ENCODE measurements around the gene TBC1D22A. TPM values are rescaled to one million over a fixed set of nuclear protein-coding genes. Genes with fewer than 3 reads are reported as not detected.
"Not testable (repeated sequence)": the region's sequence is repeated elsewhere in the genome, so short reads cannot be mapped to it uniquely, and the experiment has no call there.

Gene TBC1D22A
- total and polyA plus RNA-seq, 2 experiments from 2014 or later = 15.3 to 19.8 TPM

DNA sequence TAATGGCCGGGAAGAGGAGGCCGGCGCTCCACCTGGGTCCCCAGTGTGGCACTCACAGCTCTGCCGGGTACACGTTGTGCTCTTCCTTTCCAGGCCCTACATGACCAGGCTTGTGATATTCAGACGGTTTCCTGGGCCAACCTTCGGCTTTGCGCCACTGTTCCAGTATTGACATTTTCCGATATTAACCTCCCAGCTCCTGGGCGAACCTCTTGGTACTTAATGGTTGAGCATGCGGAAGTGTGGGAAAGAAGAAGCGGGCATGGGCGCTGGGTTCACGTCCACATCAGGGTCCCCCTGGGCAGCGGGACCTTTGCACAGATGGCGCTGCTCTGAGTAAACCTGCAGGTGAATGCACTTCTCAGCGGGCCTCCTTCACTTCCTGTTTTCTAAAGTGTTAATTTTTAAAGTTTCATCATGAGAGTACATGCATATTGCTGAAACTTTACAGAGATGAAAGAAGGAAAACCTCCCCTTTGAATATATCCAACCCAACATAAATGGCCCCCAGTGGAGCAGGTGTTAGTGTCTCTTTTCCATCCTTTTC is 286.7 kb downstream of the TBC1D22A start:
- Histone ChIP-seq H3K9me2 (replicated peaks; ENCODE audit: insufficient read depth) (no peaks in the 10 kb centered on the region), H2AFZ (no peak overlapping the region), H4K20me1 (ENCODE audit: insufficient read depth, poor library complexity, severe bottlenecking) (peaks cover 4% of the 10 kb centered on the region), H3K27ac (no peak overlapping the region), H3K9me3 (ENCODE audit: low read depth) (no peaks in the 10 kb centered on the region), H3K4me3 (no peak overlapping the region), H3K36me3 (replicated peaks; ENCODE audit: insufficient read depth, low read depth) (no peaks in the 10 kb centered on the region), H3K4me2 (no peak overlapping the region), H3K79me2 (no peaks in the 10 kb centered on the region), H3K27me3 (no peaks in the 10 kb centered on the region), H3K4me1 (ENCODE audit: insufficient read depth) (no peaks in the 10 kb centered on the region)
- DNase-seq (ENCODE audit: low spot score) = no peak
- 96% methylated on average over 17 of the region's 17 CpGs for WGBS (ENCODE audit: low lambda C conversion rate, missing lambda C conversion rate)
- TF ChIP-seq CTCF (IDR thresholded peaks at IDR 0.05; ENCODE audit: poor library complexity) (no peak), EZH2phosphoT487 (IDR thresholded peaks at IDR 0.05; ENCODE audit: low read depth, severe bottlenecking, unreplicated experiment) (no peak), EZH2 (IDR thresholded peaks at IDR 0.05; ENCODE audit: borderline replicate concordance) (no peak)

DNA sequence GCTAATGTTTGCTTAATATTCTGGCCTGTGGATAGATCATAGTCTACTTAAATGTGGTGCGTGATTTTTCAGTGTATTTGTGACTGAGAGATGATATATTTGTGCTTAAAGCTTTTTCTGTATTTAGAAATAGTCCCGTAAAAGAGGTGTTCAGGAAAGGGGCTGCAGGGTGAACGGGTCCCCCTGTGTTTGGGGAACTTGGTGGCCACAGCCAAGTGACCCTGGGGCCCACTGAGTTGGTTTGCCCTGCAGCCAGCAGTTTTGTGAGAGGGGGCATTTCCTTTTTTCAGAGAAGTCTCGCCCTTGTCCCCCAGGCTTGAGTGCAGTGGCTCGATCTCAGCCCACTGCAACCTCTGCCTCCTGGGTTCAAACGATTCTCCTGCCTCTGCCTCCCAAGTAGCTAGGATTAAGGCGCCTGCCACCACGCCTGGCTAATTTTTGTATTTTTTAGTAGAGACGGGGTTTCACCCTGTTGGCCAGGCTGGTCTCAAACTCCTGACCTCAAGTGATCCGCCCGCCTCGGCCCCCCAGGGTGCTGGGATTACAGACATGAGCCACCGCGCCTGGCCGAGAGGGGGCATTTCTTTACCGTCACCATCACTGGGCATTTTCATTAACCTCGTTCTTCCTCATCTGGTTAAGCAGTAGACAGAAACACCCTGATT is 287.4 kb downstream of the TBC1D22A start:
- not testable (repeated sequence) for H3K79me2 ChIP-seq; DNase-seq (ENCODE audit: low spot score); H3K36me3 ChIP-seq (replicated peaks; ENCODE audit: insufficient read depth, low read depth); H3K9me3 ChIP-seq (ENCODE audit: low read depth); H3K4me1 ChIP-seq (ENCODE audit: insufficient read depth); H2AFZ ChIP-seq; H4K20me1 ChIP-seq (ENCODE audit: insufficient read depth, poor library complexity, severe bottlenecking); H3K4me2 ChIP-seq; H3K4me3 ChIP-seq; H3K27ac ChIP-seq; H3K9me2 ChIP-seq (replicated peaks; ENCODE audit: insufficient read depth); H3K27me3 ChIP-seq
- 95% methylated on average over 17 of the region's 17 CpGs for WGBS (ENCODE audit: low lambda C conversion rate, missing lambda C conversion rate)

GRCh38 chr22:47050401-47051051 is 288.1 kb downstream of the TBC1D22A start:
- TF ChIP-seq CTCF (IDR thresholded peaks at IDR 0.05; ENCODE audit: poor library complexity) (no peak), EZH2 (IDR thresholded peaks at IDR 0.05; ENCODE audit: borderline replicate concordance) (no peak), EZH2phosphoT487 (IDR thresholded peaks at IDR 0.05; ENCODE audit: low read depth, severe bottlenecking, unreplicated experiment) (no peak)
- H4K20me1 ChIP-seq (ENCODE audit: insufficient read depth, poor library complexity, severe bottlenecking) = no peaks in the 10 kb centered on the region

DNA sequence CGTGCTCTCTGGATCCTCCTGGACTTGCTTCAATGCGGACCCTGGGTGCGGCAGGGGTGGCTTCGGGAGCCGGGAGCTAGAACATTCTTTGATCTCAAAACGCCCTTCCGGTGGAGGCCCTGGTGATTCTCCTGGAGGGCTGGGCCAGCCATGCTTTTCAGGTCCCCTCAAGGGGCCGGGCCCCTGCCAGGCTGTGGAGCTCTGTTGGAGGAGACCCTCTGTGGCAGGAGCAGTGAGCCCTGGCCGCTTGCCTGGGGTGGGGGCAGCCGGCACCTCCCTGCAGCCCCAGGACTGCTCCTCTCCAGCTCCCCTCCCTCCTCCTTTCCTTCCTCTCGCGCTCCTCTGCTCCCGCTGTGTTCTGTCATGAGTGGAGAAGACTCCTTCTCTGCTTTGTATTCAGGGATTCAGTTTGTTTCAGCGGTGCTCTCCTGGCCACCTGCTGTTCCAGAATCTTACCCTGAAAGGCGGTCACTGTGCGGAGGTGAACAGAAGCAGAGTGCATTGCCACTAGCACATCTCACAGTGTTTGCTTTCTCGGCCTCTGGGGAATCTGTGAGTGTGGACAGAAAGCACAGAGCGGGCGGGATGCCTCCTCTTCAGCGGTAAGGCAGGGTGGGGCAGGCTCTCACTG is 289.1 kb downstream of the TBC1D22A start:
- Histone ChIP-seq H3K9me2 (replicated peaks; ENCODE audit: insufficient read depth) (no peaks in the 10 kb centered on the region), H3K79me2 (no peaks in the 10 kb centered on the region), H3K4me1 (ENCODE audit: insufficient read depth) (no peaks in the 10 kb centered on the region), H3K36me3 (replicated peaks; ENCODE audit: insufficient read depth, low read depth) (no peaks in the 10 kb centered on the region), H2AFZ (no peak overlapping the region), H3K4me2 (no peak overlapping the region), H4K20me1 (ENCODE audit: insufficient read depth, poor library complexity, severe bottlenecking) (no peaks in the 10 kb centered on the region), H3K9me3 (ENCODE audit: low read depth) (no peaks in the 10 kb centered on the region), H3K27ac (no peak overlapping the region), H3K4me3 (no peak overlapping the region), H3K27me3 (no peaks in the 10 kb centered on the region)
- TF ChIP-seq EZH2phosphoT487 (IDR thresholded peaks at IDR 0.05; ENCODE audit: low read depth, severe bottlenecking, unreplicated experiment) (no peak), CTCF (IDR thresholded peaks at IDR 0.05; ENCODE audit: poor library complexity) (no peak), EZH2 (IDR thresholded peaks at IDR 0.05; ENCODE audit: borderline replicate concordance) (no peak)
- 76% methylated on average over 20 of the region's 20 CpGs for WGBS (ENCODE audit: low lambda C conversion rate, missing lambda C conversion rate)
- DNase-seq (ENCODE audit: low spot score) = no peak

More at GRCh38 chr22:47050401-47051051, 288.1 kb downstream of the TBC1D22A start:
- no peak overlapping the region for H3K4me2 ChIP-seq
- no peak overlapping the region for H3K27ac ChIP-seq
- no peaks in the 10 kb centered on the region for H3K9me2 ChIP-seq (replicated peaks; ENCODE audit: insufficient read depth)
- H3K4me1 ChIP-seq (ENCODE audit: insufficient read depth) = no peaks in the 10 kb centered on the region
- no peak overlapping the region for H2AFZ ChIP-seq
- no peaks in the 10 kb centered on the region for H3K9me3 ChIP-seq (ENCODE audit: low read depth)
- 90% methylated on average over 14 of the region's 20 CpGs for WGBS (ENCODE audit: low lambda C conversion rate, missing lambda C conversion rate)
- no peaks in the 10 kb centered on the region for H3K36me3 ChIP-seq (replicated peaks; ENCODE audit: insufficient read depth, low read depth)
- no peak for DNase-seq (ENCODE audit: low spot score)
- no peak overlapping the region for H3K4me3 ChIP-seq
- H3K27me3 ChIP-seq = no peaks in the 10 kb centered on the region
- H3K79me2 ChIP-seq = no peaks in the 10 kb centered on the region
